Activated CD8-positive, alpha-beta memory T cell treated with anti-CD3 and anti-CD28 coated beads for 4 hours (primary cell): ENCODE results near the gene TRIM46.
"Not testable (repeated sequence)": the region's sequence is repeated elsewhere in the genome, so short reads cannot be mapped to it uniquely, and the experiment has no call there.

Experiments
- DNase-seq, 2 donors: peaks; one replicate each; pipeline ENCODE4 v3.0.0-alpha.2; 2020; ENCODE audit warnings: low read depth in 2 of 2

Gene TRIM46

DNA sequence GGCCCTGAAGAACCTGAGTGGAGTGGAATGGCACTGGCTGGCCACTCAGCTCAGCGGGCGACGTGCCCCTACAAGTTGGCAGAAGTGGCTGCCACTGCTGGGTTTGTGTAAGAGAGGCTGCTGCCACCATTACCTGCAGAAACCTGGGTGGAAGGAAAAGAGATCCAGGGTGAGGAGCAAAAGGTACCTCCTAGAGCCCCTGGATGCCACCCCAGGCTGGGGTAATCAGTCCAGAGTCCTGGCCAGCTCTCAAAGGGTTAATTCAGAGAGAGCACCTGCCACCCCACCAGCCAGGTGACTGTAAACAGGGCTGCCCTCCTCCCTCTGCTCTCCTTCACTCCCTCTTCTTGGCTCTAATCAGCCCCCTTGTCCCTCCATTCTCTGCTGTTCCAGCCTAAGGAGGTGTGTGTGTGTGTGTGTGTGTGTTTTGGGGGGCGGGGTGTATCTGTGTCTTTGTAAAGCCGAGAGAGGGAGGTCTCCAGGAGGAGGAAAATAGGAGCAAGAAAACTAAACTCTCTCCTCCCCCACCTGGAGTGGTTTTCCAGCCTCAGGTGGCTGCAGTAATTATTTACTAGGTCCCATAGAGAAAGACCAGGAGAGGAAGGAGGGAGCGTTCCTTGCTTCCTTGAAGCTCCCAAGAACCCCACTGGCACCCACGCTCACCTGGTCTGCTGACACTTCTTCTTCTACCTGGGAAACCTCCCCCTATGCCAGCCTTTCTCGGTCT is 12.6 kb downstream of the TRIM46 start:
- DNase-seq: no peak

DNA sequence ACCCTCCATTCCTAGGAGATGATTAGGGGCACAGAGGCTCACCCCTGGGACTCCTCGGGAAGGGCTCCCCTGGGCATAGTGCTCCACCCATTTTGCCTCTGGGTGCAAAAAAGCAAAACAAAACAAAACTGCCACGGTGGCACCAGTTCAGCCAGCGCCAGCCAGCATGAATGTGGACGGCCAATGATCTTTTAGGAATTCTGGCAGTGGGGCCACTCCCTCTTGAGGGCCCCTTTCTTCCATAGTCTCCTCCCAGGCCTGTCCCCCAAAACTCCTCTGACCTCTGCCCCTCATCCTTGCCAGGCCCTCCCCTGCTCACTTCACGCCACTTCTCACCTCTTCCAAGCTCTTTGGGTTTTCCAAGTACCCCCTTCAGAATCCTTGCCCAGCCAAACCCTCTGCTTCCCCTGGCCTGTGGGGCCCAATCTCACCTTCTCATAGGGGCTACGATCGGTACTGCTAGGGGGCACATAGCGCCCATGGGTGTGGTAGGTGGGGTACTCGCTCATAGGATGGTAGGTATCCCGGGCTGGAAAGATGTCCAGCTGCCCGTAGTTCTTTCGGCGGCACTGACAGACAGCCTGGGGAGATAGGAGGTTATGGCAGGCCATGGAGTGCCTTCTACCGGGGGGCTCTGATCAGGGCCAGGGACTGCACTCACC is 13.3 kb downstream of the TRIM46 start:
- DNase-seq: no peak

DNA sequence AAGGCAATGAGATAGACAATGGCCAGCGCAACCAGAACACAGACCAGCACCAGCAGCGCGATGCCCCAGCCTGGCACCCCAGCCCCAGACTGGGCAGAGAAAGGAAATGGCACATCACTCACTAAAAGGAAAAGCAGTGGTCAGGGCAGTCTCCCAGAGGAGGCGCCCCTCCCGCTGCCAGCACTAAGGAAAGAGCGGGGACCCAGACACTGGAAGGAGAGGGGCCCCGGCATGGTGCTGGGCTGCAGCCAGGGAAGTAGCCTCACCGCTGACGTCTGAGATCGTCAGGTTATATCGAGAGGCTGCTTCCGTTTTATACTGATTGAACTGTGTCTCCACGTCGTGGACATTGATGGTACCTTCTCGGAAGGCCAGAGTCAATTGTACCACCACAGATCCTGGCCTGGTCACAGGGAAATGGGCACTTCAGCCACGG is 13.8 kb downstream of the TRIM46 start:
- no peak for DNase-seq

- DNase-seq: no peak
Observed at GRCh38 chr1:155188268-155188667, 14.6 kb downstream of the TRIM46 start.

- not testable (repeated sequence) for DNase-seq
Observed at GRCh38 chr1:155189926-155190325, 16.3 kb downstream of the TRIM46 start.

DNA sequence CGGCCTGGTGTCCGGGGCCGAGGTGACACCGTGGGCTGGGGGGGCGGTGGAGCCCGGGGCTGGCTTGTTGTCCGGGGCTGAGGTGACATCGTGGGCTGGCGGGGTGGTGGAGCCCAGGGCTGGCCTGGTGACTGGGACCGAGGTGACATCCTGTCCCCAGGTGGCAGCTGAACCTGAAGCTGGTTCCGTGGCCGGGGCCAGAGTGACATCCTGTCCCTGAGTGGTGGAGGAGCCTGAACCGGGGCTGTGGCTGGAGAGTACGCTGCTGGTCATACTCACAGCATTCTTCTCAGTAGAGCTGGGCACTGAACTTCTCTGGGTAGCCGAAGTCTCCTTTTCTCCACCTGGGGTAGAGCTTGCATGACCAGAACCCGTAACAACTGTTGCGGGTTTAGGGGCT is 18.3 kb downstream of the TRIM46 start:
- DNase-seq: no peak

- peak in 1 of 2 donors; percentile 5 for DNase-seq
Observed at GRCh38 chr1:155192346-155193274, 19.0 kb downstream of the TRIM46 start.

DNA sequence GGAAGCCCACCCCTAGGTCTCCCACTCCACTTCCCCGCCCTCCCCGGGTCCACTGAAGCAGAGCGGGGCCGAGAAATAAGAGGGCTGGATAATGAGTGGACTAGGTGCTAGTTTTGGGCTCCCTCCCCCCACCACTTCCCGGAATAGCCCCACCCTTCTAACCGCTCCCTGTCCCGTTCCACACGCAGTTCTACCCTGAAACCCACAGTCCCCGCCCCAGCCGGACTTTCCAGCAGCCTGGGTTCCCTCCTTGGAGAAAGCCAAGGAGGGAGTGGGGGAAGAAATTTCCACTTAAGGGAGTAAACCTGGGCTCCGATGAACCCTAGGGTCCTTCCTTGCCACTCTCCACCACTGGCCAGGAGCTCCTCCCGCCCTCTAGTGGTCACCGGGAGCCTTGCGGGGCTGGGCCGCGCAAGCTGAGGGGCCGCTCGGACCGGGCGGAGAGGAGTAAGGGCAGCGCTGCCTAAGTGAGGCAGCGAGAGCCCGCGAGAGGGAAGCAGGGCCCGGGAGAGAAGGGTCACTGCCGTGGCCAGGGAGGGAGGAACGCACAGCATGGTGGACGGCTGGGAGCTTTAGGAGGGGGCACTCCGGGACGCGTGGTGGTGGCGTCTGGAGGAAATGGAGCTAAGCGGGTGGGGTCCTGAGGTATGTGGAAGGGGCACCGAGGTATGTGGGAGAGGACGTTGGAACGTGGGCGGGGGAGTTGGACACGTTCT is 19.8 kb downstream of the TRIM46 start:
- peak; percentile 34 to 39 for DNase-seq

DNA sequence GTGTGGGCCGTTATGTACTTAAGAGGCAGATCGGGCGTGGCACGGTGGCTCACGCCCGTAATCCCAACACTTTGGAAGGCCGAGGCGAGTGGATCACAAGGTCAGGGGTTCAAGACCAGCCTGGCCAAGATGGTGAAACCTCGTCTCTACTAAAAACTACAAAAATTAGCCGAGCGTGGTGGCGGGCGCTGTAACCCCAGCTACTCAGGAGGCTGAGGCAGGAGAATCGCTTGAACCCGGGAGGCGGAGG is 20.3 kb downstream of the TRIM46 start:
- DNase-seq: not testable (repeated sequence)

DNA sequence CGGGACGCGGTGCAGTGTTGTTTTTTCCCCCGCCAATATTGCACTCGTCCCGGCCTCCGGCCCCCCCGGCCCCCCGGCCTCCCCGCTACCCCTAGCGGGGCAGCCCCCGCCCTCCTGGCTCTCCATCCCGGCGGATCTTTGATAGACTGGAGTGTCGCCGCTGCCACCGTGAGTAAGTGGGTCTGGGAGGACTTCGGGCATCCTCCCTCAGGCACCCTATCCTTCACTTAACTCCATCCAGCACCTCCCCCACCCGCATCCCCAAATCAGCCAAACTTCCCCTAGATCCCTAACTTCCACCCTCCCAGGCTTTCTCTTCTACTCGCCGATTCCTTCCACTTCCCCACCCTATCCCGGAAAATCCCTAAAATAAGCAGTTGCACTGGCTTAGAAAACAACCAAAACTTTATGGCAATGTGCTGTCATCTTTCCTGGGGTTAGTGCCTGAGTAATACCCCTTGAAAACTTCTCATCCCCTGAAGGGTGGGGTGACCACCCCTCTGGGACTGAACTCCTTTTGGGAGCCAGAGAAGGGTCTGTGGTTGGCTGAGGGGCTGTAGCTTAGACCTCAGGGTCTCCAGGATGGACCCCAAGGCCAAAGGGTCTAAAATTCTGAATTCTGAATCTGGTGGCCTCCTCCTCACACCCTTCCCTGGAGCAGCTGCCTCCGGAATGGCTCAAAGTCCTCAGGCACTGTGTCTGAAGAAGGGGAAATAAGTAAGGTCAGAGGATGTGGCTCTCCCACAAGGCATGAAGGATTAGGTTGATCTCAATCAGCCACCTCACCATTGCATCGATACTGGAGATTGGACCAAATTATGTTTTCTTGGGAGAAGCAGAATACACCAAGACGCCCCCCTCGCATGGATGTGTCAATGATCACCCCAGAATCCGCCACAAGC is 21.8 kb downstream of the TRIM46 start:
- DNase-seq: no peak

GRCh38 chr1:155196103-155196892 is 22.6 kb downstream of the TRIM46 start:
- no peak for DNase-seq

DNA sequence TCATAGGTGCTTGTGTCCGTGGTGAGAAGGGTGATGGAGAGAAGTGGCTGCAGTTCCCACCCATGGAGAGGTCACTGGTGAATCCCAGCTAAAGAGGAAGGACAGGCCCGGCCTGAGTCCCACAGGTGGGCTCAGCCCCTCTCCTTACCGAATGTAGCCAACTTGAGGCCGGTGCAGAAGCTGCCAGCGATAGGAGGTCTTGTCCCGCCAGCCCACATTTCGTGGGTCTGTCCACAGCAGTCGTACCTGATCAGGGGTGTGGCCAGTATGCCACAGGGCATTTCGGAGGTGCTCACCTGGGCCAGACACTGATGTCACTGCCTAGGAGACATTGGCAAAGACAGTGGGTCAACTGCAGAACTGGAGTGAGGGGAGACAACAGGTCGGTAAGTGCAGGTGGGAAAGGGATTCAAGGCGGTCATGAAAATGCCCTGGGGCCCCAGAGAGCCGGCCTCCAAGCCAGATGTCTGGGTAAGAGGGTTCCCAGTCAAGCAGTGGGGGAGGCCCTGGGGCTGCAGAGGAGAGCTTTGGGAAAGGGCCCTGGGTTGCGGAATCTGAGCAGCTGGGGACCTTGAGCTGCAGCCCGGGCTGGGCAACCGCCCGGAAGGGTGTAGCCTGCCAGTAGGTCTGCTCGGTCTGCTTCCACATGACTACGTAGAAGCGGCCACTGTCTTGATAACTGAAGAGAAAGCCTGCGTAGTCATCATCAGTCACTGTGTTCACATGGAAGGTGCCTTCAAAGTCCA is 23.4 kb downstream of the TRIM46 start:
- DNase-seq: no peak

GRCh38 chr1:155197901-155198546 is 24.4 kb downstream of the TRIM46 start:
- no peak for DNase-seq

DNA sequence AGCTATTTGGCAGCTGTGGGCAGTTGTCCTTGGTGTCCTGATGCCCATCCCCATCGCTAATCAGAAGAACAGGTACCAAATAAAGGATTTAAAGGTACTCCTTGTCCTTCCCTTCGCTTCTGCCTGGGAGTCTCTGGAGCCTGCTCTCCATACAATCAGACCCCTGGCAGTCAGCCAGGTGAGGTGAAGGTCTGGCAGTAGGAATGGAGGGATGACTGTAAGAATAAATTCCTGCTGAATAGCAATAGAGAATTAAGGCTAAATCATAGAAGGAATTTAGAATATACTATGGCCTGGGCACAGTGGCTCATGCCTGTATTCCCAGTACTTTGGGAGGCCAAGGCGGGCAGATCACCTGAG is 24.9 kb downstream of the TRIM46 start:
- no peak for DNase-seq

DNA sequence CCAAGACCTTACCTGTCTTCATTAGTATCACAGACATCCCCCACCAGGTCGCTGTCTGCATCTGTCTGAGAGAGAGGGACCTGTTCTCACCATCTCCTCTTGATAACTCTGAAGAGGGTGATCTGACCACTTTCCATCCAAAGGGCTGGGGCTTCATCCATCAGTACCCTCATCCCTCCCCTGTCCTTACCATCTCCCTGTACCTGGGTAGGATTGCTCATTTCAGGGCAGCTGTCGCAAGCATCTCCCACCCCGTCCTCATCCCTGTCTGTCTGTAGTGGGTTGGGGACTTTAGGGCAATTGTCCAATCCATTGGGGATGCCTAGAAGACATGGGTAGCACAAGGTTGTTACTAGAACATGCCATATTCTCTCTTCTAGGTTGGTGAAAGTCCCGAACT is 26.1 kb downstream of the TRIM46 start:
- DNase-seq: no peak

- DNase-seq: no peak
Observed at GRCh38 chr1:155200920-155201319, 27.3 kb downstream of the TRIM46 start.

- DNase-seq: no peak
Observed at GRCh38 chr1:155202198-155202597, 28.5 kb downstream of the TRIM46 start.

DNA sequence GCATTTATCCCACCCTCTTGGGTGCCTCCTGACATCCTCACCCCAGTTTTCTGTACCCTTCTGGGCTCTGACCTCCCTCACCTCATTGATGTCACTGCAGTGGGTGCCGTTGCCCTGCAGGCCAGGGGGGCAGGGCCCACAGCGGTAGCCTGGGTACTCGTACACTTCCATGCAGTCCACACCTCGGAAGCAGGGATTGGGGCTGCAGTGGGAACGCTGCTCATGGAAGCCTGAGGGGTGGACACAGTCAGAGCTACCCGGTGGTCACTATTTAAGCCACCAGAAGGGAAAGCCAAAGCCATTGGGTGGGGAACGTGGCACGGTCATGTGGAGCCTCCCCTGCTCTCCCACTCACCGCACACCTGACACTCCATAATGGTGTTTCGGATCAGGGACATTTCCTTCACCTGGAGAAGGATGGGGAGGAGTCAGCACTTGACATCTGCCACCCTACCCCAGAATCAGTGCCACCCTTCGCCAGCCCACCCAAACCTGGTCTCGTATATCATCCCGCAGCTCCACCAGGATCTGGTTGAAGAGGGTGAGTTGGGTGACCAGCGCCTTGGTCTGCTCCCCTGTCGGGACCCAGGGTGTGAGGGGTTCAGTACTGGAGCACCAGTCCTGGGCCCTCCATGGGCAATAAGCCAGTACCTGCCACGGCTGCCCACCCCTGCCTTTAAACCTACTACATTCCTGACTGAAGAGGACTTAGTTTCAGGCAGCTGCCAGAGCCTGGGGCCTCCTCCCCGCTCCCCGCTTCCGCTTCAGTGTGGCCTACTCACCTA is 29.3 kb downstream of the TRIM46 start:
- DNase-seq: no peak
